ENCODE measurements around the gene FAM117A. TPM values are rescaled to one million over a fixed set of nuclear protein-coding genes. Genes with fewer than 3 reads are reported as not detected.

FAM117A gene
- total and polyA plus RNA-seq, 10 of the 15 experiments (the other 5 are each of a cell fraction or from before 2014, with no cell fraction given), result 2.1 to 29.6 (median 20.0) TPM

DNA sequence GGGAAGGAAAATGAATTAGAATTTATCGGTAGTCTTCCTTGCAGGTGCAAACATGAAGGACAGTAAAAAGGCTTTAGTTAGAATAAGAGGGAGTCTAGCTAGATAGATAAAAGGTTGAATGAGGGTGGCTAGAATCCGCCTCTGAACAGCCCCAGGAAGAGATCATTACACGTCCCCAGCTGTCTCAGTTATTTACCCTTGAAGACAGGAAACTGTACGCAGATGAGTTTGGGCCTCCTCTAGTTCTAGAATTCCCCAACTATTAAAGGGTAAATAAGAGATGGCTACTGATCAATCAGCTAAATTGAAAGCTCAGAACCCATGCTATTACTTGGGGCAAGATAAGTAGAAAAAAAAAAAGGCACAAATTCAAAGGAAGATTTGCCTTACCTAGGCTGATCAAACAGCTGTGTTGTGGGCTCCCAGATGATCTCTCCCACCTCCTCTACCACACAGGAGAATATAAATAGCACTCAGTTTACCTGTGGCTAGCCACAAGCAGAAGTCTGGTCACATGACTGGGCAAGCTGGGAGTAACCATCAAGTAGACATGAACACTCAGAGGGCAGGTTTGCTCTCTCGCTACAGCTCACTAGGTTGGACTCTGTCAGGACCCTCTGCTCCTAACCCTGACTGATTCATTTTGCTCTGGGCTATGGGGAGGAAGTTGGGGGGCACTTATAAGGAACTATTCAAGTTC lies 17.0 kb downstream of the FAM117A start:
- ChIA-PET RAD21 (ENCODE audit: unreplicated experiment) (interaction anchor here (0.7 to 3.7 kb wide), 16 partner anchors 8 to 554 kb away, joined by 3 to 36 read pairs (median 5); partner anchors contain the start of genes FAM117A, KAT7, SLC35B1 and SPOP), POLR2A (interaction anchor here (0.5 to 5.5 kb wide), 7 partner anchors 9 to 41 kb away, joined by 3 to 116 read pairs (median 5); partner anchors contain the start of genes FAM117A, KAT7 and SLC35B1), CTCF (interaction anchor here (0.5 to 5.0 kb wide), 16 partner anchors 10 to 536 kb away, joined by 3 to 36 read pairs (median 4); partner anchors contain the start of genes ABI3, FAM117A, GNGT2 and SLC35B1), SMC1A (ENCODE audit: uncharacterized antibody, unreplicated experiment) (interaction anchor here (0.7 to 7.6 kb wide), 15 partner anchors 8 to 51 kb away, joined by 3 to 128 read pairs (median 4); partner anchors contain the start of genes FAM117A, KAT7 and SLC35B1)
- BruUV-seq (replicated peaks), result TSS peak; percentile 63
- intact Hi-C loops (cut with micrococcal nuclease; ENCODE audit: unreplicated experiment), result loop anchor here (2.0 kb wide), 1 partner anchor 42 kb away; the partner anchor contains the start of gene KAT7
- Histone ChIP-seq H3K4me3 (peak overlapping the region; percentile 66), H4K20me1 (ENCODE audit: control insufficient read depth, insufficient read depth) (no peaks in the 10 kb centered on the region), H3K9me3 (replicated peaks; ENCODE audit: control insufficient read depth, insufficient read depth, low read length) (no peaks in the 10 kb centered on the region), H3K4me1 (ENCODE audit: control insufficient read depth, insufficient read depth, low read length) (peaks cover 65% of the 10 kb centered on the region), H3K9ac (ENCODE audit: control insufficient read depth, insufficient read depth, low read length) (peak overlapping the region; percentile 61), H3K4me2 (ENCODE audit: control insufficient read depth, insufficient read depth) (peak overlapping the region; percentile 94), H2AFZ (ENCODE audit: control insufficient read depth, low read depth, low read length) (peak overlapping the region; percentile 41), H3K27me3 (replicated peaks in 1 of 2; ENCODE audit: control insufficient read depth in 2 of 2, insufficient read depth in 2 of 2, low read length in 1 of 2) (no peaks in the 10 kb centered on the region), H3K27ac (ENCODE audit: control insufficient read depth, insufficient read depth) (peak overlapping the region; percentile 92), H3K36me3 (ENCODE audit: control insufficient read depth in 2 of 2, insufficient read depth in 2 of 2, low read length in 1 of 2) (peaks cover 0 to 3% of the 10 kb centered on the region in 2 experiments; a peak in 1 of 4 replicates), H3K79me2 (ENCODE audit: control insufficient read depth, insufficient read depth, low read length) (peaks cover 40% of the 10 kb centered on the region)
- in situ Hi-C loops (cut with MboI), result no loop called here
- 2% methylated on average over 5 of the region's 5 CpGs for WGBS (ENCODE audit: insufficient coverage, insufficient replicate concordance, low lambda C conversion rate, missing lambda C conversion rate)
- ATAC-seq, result peak; percentile 64
- peak; percentile 79 for DNase-seq (ENCODE audit: low read depth, low spot score)
- peak; percentile 75 for FAIRE-seq
- TF ChIP-seq, protein P1, sequence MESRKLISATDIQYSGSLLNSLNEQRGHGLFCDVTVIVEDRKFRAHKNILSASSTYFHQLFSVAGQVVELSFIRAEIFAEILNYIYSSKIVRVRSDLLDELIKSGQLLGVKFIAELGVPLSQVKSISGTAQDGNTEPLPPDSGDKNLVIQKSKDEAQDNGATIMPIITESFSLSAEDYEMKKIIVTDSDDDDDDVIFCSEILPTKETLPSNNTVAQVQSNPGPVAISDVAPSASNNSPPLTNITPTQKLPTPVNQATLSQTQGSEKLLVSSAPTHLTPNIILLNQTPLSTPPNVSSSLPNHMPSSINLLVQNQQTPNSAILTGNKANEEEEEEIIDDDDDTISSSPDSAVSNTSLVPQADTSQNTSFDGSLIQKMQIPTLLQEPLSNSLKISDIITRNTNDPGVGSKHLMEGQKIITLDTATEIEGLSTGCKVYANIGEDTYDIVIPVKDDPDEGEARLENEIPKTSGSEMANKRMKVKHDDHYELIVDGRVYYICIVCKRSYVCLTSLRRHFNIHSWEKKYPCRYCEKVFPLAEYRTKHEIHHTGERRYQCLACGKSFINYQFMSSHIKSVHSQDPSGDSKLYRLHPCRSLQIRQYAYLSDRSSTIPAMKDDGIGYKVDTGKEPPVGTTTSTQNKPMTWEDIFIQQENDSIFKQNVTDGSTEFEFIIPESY (IDR thresholded peaks at IDR 0.05), result no peak
- no peak for TF ChIP-seq HDAC2 (IDR thresholded peaks at IDR 0.05)
- TF ChIP-seq POU2F2 (IDR thresholded peaks at IDR 0.05; ENCODE audit: borderline replicate concordance, low read depth, low read length), result peak; percentile 68; the same call in 2 of the 3 replicates
- TF ChIP-seq LARP7 (IDR thresholded peaks at IDR 0.05), result no peak; the same call in 1 of the 2 replicates
- 0 out of 2 replicates have a peak, but pooled peaks have one; percentile 49 for TF ChIP-seq FOXK2 (IDR thresholded peaks at IDR 0.05)
- TF ChIP-seq, protein P2, sequence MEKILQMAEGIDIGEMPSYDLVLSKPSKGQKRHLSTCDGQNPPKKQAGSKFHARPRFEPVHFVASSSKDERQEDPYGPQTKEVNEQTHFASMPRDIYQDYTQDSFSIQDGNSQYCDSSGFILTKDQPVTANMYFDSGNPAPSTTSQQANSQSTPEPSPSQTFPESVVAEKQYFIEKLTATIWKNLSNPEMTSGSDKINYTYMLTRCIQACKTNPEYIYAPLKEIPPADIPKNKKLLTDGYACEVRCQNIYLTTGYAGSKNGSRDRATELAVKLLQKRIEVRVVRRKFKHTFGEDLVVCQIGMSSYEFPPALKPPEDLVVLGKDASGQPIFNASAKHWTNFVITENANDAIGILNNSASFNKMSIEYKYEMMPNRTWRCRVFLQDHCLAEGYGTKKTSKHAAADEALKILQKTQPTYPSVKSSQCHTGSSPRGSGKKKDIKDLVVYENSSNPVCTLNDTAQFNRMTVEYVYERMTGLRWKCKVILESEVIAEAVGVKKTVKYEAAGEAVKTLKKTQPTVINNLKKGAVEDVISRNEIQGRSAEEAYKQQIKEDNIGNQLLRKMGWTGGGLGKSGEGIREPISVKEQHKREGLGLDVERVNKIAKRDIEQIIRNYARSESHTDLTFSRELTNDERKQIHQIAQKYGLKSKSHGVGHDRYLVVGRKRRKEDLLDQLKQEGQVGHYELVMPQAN (conservative IDR thresholded peaks at IDR 0.05), result peak; percentile 75
- TF ChIP-seq PAX8 (IDR thresholded peaks at IDR 0.05), result no peak
- peak; percentile 62 for TF ChIP-seq ATF7 (IDR thresholded peaks at IDR 0.05; ENCODE audit: low read depth)
- TF ChIP-seq ZBED1 (IDR thresholded peaks at IDR 0.05; ENCODE audit: borderline replicate concordance), result peak; percentile 86
- TF ChIP-seq, protein P3, sequence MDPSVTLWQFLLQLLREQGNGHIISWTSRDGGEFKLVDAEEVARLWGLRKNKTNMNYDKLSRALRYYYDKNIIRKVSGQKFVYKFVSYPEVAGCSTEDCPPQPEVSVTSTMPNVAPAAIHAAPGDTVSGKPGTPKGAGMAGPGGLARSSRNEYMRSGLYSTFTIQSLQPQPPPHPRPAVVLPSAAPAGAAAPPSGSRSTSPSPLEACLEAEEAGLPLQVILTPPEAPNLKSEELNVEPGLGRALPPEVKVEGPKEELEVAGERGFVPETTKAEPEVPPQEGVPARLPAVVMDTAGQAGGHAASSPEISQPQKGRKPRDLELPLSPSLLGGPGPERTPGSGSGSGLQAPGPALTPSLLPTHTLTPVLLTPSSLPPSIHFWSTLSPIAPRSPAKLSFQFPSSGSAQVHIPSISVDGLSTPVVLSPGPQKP (IDR thresholded peaks at IDR 0.05; ENCODE audit: low read depth, low read length), result no peak
- TF ChIP-seq EGR1 (IDR thresholded peaks at IDR 0.05; ENCODE audit: borderline replicate concordance in 1 of 2, low read depth in 2 of 2, low read length in 2 of 2), result peak in 1 of 2 experiments; percentile 43; a peak in 1 of 3 replicates
- TF ChIP-seq, protein P4, sequence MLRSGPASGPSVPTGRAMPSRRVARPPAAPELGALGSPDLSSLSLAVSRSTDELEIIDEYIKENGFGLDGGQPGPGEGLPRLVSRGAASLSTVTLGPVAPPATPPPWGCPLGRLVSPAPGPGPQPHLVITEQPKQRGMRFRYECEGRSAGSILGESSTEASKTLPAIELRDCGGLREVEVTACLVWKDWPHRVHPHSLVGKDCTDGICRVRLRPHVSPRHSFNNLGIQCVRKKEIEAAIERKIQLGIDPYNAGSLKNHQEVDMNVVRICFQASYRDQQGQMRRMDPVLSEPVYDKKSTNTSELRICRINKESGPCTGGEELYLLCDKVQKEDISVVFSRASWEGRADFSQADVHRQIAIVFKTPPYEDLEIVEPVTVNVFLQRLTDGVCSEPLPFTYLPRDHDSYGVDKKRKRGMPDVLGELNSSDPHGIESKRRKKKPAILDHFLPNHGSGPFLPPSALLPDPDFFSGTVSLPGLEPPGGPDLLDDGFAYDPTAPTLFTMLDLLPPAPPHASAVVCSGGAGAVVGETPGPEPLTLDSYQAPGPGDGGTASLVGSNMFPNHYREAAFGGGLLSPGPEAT (IDR thresholded peaks at IDR 0.05; ENCODE audit: low read depth), result peak; percentile 64; the same call in 1 of the 2 replicates
- TF ChIP-seq FOXM1 (IDR thresholded peaks at IDR 0.05; ENCODE audit: low read depth, low read length), result peak; percentile 85
- peak; percentile 63; the same call in 1 of the 2 replicates for TF ChIP-seq CREB1 (IDR thresholded peaks at IDR 0.05; ENCODE audit: low read depth)
- TF ChIP-seq SP1 (IDR thresholded peaks at IDR 0.05; ENCODE audit: low read depth, low read length), result peak; percentile 55
- TF ChIP-seq CREM (IDR thresholded peaks at IDR 0.05; ENCODE audit: low read depth), result peak; percentile 79
- TF ChIP-seq TARDBP (IDR thresholded peaks at IDR 0.05; ENCODE audit: borderline replicate concordance), result 0 out of 2 replicates have a peak, but pooled peaks have one; percentile 23

All from GM12878 (cell line).